HepG2 (cell line): ENCODE data around the gene RUVBL2. TPM values are rescaled to one million over a fixed set of nuclear protein-coding genes. Genes with fewer than 3 reads are reported as not detected.

Experiments
- CC2D1A ChIP-seq: sonication (generic); formaldehyde crosslinking; IDR thresholded peaks from 2 replicates; pipeline ENCODE4 v1.8.1; 2023; ENCODE audit warnings: mild to moderate bottlenecking, missing genetic modification reagents
- GATA4 ChIP-seq: sonication (generic); IDR thresholded peaks from 2 replicates; pipeline ENCODE4 v1.6.1; 2016; ENCODE audit warnings: antibody characterized with exemption, low read depth, borderline replicate concordance
- KLF15 ChIP-seq: sonication (generic); formaldehyde crosslinking; IDR thresholded peaks from 2 replicates; pipeline ENCODE4 v1.8.1; 2023; ENCODE audit warnings: borderline replicate concordance, mild to moderate bottlenecking, inconsistent platforms, missing genetic modification reagents, mixed read lengths
- KMT2B ChIP-seq: IDR thresholded peaks from 2 replicates; pipeline ENCODE4 v1.6.1; 2016; ENCODE audit warnings: missing genetic modification reagents, missing compliant biosample characterization
- MAFG ChIP-seq: sonication (generic); formaldehyde crosslinking; IDR thresholded peaks from 2 replicates; pipeline ENCODE4 v1.5.1; 2020; ENCODE audit warnings: mild to moderate bottlenecking, missing genetic modification reagents
- PHF21A ChIP-seq: sonication (generic); formaldehyde crosslinking; IDR thresholded peaks from 2 replicates; pipeline ENCODE4 v1.5.0; 2020; ENCODE audit warnings: mild to moderate bottlenecking, missing genetic modification reagents
- RFX3 ChIP-seq: IDR thresholded peaks from 2 replicates; pipeline ENCODE4 v1.6.1; 2016; ENCODE audit warnings: missing biosample characterization, missing genetic modification reagents
- TBX2 ChIP-seq: sonication (generic); formaldehyde crosslinking; IDR thresholded peaks from 2 replicates; pipeline ENCODE4 v1.5.0; 2020; ENCODE audit warnings: missing genetic modification reagents, mild to moderate bottlenecking, borderline replicate concordance
- ZBTB20 ChIP-seq: sonication (generic); formaldehyde crosslinking; IDR thresholded peaks from 2 replicates; pipeline ENCODE4 v1.8.1; 2023; ENCODE audit warnings: missing genetic modification reagents, low read depth, mild to moderate bottlenecking, borderline replicate concordance
- ZBTB43 ChIP-seq: sonication (generic); formaldehyde crosslinking; conservative IDR thresholded peaks from 2 replicates; pipeline ENCODE4 v1.4.0; 2020; ENCODE audit warnings: missing genetic modification reagents
- ZNF263 ChIP-seq: sonication (generic); formaldehyde crosslinking; IDR thresholded peaks from 2 replicates; pipeline ENCODE4 v1.4.0; 2020; ENCODE audit warnings: missing genetic modification reagents
- ZNF274 ChIP-seq: sonication (generic); formaldehyde crosslinking; IDR thresholded peaks from 2 replicates; pipeline ENCODE4 v1.5.1; 2020; ENCODE audit warnings: mild to moderate bottlenecking, missing genetic modification reagents
- ZNF766 ChIP-seq: sonication (generic); formaldehyde crosslinking; IDR thresholded peaks from 2 replicates; pipeline ENCODE4 v1.5.0; 2020; ENCODE audit warnings: missing genetic modification reagents, borderline replicate concordance
- ZNF841 ChIP-seq: sonication (generic); formaldehyde crosslinking; IDR thresholded peaks from 2 replicates; pipeline ENCODE4 v1.8.1; 2023; ENCODE audit warnings: missing genetic modification reagents, borderline replicate concordance
- polyA plus RNA-seq, 8 experiments: library from polyadenylated mRNA; depleted of rRNA in 3 of 8; stranded (reverse) in 7 of 8; unstranded in 1 of 8; fragments of >200 nt; fragmentation: Illumina TruSeq in 4 of 8; extraction: Trizol in 4 of 8; gene quantifications; 2 replicates each; pipeline versions ENCODE4 v1.2.1 to v1.2.3, GENCODE V29; 2011 to 2016; ENCODE audit warnings: low read depth in 4 of 8, missing spikeins in 1 of 8, mixed read lengths in 1 of 8; ENCODE audit not compliant: insufficient read depth in 1 of 8
- total RNA-seq, 5 experiments: library from RNA; depleted of rRNA; stranded (reverse); fragments of >200 nt; fragmentation: Illumina TruSeq; extraction: Trizol; gene quantifications; 2 replicates each; pipeline ENCODE4 v1.2.3, GENCODE V29; 2016; ENCODE audit warnings: low read depth in 1 of 5
- TF ChIP-seq, protein P1 (sequence below): sonication (generic); formaldehyde crosslinking; IDR thresholded peaks from 2 replicates; pipeline ENCODE4 v1.5.1; 2020; ENCODE audit warnings: missing genetic modification reagents, mild to moderate bottlenecking, borderline replicate concordance
- TF ChIP-seq, protein P2 (sequence below): sonication (generic); formaldehyde crosslinking; IDR thresholded peaks from 2 replicates; pipeline ENCODE4 v1.5.1; 2020; ENCODE audit warnings: mild to moderate bottlenecking, missing genetic modification reagents, moderate library complexity
- TF ChIP-seq, protein P3 (sequence below): sonication (generic); formaldehyde crosslinking; IDR thresholded peaks from 2 replicates; pipeline ENCODE4 v1.5.0; 2020; ENCODE audit warnings: mild to moderate bottlenecking, missing genetic modification reagents

RUVBL2 gene
- total and polyA plus RNA-seq, 2 of the 13 experiments (the other 11 are each of a cell fraction or from before 2014, with no cell fraction given) = 120 to 122 TPM

DNA sequence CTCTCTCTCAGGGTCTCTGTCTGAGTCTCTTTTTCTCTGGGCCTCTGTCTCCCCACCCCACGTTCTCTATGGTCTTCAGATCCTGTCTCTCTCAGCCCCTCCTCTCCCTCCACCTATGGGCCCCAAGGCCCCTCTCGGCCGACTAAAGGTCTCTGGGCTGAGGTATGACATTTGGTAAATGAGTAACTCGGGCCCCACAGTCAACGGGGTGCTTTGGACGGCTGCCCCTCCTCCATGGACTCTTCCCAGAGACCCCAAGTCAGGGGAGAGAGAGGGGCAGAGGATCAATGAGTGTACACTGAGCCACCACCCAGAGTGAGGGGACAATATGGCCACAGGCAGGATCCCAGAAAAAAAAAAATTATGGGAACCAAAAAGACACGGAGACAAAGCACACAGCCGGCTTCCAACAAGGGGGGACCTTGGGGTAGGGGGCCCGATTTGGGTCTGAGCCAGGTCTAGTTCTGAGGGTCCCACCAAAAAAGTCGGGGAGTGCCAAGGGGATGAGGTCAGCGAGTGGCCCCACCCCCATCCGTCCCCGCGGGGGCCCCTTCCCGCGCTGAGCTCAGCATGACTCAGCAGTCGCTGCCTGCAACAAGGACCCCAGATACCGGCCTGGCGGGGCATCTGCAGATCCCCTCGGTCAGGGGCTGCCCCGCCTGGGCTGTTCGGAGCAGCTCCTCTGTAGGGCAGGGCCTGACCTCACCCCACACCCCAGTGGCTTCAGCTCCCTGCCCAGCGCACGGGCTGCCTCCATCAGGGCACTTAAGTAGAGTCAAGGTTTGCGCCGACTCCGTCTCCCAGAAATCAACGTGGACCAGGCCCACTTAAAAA, 30.1 kb upstream of the RUVBL2 start (continued):
- no peak for TF ChIP-seq ZBTB43 (CRISPR knock-in tag)
- TF ChIP-seq ZBTB20 = peak; percentile 1; the same call in 1 of the 2 replicates
- peak; percentile 81 for TF ChIP-seq TBX2 (CRISPR knock-in tag)
- TF ChIP-seq ZNF841 (CRISPR knock-in tag) = no peak
- TF ChIP-seq, protein P1, sequence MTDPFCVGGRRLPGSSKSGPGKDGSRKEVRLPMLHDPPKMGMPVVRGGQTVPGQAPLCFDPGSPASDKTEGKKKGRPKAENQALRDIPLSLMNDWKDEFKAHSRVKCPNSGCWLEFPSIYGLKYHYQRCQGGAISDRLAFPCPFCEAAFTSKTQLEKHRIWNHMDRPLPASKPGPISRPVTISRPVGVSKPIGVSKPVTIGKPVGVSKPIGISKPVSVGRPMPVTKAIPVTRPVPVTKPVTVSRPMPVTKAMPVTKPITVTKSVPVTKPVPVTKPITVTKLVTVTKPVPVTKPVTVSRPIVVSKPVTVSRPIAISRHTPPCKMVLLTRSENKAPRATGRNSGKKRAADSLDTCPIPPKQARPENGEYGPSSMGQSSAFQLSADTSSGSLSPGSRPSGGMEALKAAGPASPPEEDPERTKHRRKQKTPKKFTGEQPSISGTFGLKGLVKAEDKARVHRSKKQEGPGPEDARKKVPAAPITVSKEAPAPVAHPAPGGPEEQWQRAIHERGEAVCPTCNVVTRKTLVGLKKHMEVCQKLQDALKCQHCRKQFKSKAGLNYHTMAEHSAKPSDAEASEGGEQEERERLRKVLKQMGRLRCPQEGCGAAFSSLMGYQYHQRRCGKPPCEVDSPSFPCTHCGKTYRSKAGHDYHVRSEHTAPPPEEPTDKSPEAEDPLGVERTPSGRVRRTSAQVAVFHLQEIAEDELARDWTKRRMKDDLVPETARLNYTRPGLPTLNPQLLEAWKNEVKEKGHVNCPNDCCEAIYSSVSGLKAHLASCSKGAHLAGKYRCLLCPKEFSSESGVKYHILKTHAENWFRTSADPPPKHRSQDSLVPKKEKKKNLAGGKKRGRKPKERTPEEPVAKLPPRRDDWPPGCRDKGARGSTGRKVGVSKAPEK (CRISPR knock-in tag) = 0 out of 2 replicates have a peak, but pooled peaks have one; percentile 33
- no peak for TF ChIP-seq CC2D1A (CRISPR knock-in tag)
- TF ChIP-seq MAFG = peak; percentile 100
- TF ChIP-seq RFX3 (CRISPR knock-in tag) = no peak
- TF ChIP-seq GATA4 = peak; percentile 16; the same call in 1 of the 2 replicates
- TF ChIP-seq KMT2B (CRISPR knock-in tag) = peak; percentile 85
- TF ChIP-seq ZNF274 = no peak
- TF ChIP-seq ZNF263 = peak; percentile 30; the same call in 1 of the 2 replicates
- no peak for TF ChIP-seq KLF15
- peak; percentile 94 for TF ChIP-seq PHF21A (CRISPR knock-in tag)
- TF ChIP-seq, protein P2, sequence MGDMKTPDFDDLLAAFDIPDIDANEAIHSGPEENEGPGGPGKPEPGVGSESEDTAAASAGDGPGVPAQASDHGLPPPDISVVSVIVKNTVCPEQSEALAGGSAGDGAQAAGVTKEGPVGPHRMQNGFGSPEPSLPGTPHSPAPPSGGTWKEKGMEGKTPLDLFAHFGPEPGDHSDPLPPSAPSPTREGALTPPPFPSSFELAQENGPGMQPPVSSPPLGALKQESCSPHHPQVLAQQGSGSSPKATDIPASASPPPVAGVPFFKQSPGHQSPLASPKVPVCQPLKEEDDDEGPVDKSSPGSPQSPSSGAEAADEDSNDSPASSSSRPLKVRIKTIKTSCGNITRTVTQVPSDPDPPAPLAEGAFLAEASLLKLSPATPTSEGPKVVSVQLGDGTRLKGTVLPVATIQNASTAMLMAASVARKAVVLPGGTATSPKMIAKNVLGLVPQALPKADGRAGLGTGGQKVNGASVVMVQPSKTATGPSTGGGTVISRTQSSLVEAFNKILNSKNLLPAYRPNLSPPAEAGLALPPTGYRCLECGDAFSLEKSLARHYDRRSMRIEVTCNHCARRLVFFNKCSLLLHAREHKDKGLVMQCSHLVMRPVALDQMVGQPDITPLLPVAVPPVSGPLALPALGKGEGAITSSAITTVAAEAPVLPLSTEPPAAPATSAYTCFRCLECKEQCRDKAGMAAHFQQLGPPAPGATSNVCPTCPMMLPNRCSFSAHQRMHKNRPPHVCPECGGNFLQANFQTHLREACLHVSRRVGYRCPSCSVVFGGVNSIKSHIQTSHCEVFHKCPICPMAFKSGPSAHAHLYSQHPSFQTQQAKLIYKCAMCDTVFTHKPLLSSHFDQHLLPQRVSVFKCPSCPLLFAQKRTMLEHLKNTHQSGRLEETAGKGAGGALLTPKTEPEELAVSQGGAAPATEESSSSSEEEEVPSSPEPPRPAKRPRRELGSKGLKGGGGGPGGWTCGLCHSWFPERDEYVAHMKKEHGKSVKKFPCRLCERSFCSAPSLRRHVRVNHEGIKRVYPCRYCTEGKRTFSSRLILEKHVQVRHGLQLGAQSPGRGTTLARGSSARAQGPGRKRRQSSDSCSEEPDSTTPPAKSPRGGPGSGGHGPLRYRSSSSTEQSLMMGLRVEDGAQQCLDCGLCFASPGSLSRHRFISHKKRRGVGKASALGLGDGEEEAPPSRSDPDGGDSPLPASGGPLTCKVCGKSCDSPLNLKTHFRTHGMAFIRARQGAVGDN = peak; percentile 91
- TF ChIP-seq, protein P3, sequence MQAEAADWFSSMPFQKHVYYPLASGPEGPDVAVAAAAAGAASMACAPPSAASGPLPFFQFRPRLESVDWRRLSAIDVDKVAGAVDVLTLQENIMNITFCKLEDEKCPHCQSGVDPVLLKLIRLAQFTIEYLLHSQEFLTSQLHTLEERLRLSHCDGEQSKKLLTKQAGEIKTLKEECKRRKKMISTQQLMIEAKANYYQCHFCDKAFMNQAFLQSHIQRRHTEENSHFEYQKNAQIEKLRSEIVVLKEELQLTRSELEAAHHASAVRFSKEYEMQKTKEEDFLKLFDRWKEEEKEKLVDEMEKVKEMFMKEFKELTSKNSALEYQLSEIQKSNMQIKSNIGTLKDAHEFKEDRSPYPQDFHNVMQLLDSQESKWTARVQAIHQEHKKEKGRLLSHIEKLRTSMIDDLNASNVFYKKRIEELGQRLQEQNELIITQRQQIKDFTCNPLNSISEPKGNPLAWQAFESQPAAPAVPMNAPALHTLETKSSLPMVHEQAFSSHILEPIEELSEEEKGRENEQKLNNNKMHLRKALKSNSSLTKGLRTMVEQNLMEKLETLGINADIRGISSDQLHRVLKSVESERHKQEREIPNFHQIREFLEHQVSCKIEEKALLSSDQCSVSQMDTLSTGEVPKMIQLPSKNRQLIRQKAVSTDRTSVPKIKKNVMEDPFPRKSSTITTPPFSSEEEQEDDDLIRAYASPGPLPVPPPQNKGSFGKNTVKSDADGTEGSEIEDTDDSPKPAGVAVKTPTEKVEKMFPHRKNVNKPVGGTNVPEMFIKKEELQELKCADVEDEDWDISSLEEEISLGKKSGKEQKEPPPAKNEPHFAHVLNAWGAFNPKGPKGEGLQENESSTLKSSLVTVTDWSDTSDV (CRISPR knock-in tag) = peak; percentile 25; the same call in 1 of the 2 replicates
- TF ChIP-seq ZNF766 (CRISPR knock-in tag) = no peak
